H9 (cell line): ENCODE results near the gene LPCAT3. TPM values are rescaled to one million over a fixed set of nuclear protein-coding genes. Genes with fewer than 3 reads are reported as not detected.
A peak's percentile ranks its signal among the peaks of the same experiment; 100 is the strongest.

Experiments used
- DNase-seq: peaks from one replicate; pipeline ENCODE4 v3.0.0-alpha.2; 2017
- H2AFZ ChIP-seq: one replicate; pipeline ENCODE4 v1.6.1; 2013; ENCODE audit warnings: mild to moderate bottlenecking, low read length, control low read depth, moderate library complexity
- H2AK5ac ChIP-seq: 2 replicates; pipeline ENCODE4 v1.6.1; 2013; ENCODE audit warnings: low read length, control low read depth, mixed read lengths; ENCODE audit not compliant: insufficient read length
- H2BK120ac ChIP-seq: one replicate; pipeline ENCODE4 v1.6.1; 2013; ENCODE audit warnings: low read depth, mild to moderate bottlenecking, low read length, control low read depth, inconsistent platforms; ENCODE audit not compliant: poor library complexity, severe bottlenecking
- H2BK12ac ChIP-seq: 2 replicates; pipeline ENCODE4 v1.6.1; 2013; ENCODE audit warnings: low read length, control low read depth, mixed read lengths, low read depth; ENCODE audit not compliant: insufficient read length
- H2BK15ac ChIP-seq: 2 replicates; pipeline ENCODE4 v1.6.1; 2013; ENCODE audit warnings: low read depth, low read length, control low read depth
- H2BK20ac ChIP-seq: one replicate; pipeline ENCODE4 v1.6.1; 2013; ENCODE audit warnings: low read depth, mild to moderate bottlenecking, low read length, control low read depth, inconsistent platforms; ENCODE audit not compliant: poor library complexity, severe bottlenecking
- H2BK5ac ChIP-seq: 2 replicates; pipeline ENCODE4 v1.6.1; 2013; ENCODE audit warnings: low read length, control low read depth, mixed read lengths; ENCODE audit not compliant: insufficient read length
- H3K14ac ChIP-seq: 2 replicates; pipeline ENCODE4 v1.6.1; 2013; ENCODE audit warnings: low read length, control low read depth; ENCODE audit not compliant: insufficient read depth
- H3K18ac ChIP-seq: 2 replicates; pipeline ENCODE4 v1.6.1; 2013; ENCODE audit warnings: low read depth, mild to moderate bottlenecking, mixed read lengths, low read length, control low read depth; ENCODE audit not compliant: insufficient read length
- H3K23ac ChIP-seq: 2 replicates; pipeline ENCODE4 v1.6.1; 2013; ENCODE audit warnings: low read length, control low read depth, mixed read lengths, low read depth; ENCODE audit not compliant: insufficient read length
- H3K23me2 ChIP-seq: 2 replicates; pipeline ENCODE4 v1.6.1; 2013; ENCODE audit warnings: low read depth, mild to moderate bottlenecking, mixed read lengths, low read length, control low read depth; ENCODE audit not compliant: insufficient read length, poor library complexity, severe bottlenecking
- H3K27ac ChIP-seq: 2 replicates; pipeline ENCODE4 v1.5.1; 2013; ENCODE audit warnings: low read length, control low read depth, mixed read lengths, low read depth; ENCODE audit not compliant: insufficient read length
- H3K27me3 ChIP-seq: 2 replicates; pipeline ENCODE4 v1.6.1; 2013; ENCODE audit warnings: low read length, control low read depth, inconsistent platforms; ENCODE audit not compliant: insufficient read depth
- H3K4ac ChIP-seq: 2 replicates; pipeline ENCODE4 v1.6.1; 2013; ENCODE audit warnings: low read depth, mild to moderate bottlenecking, control low read depth, inconsistent platforms, low read length, moderate library complexity
- H3K4me1 ChIP-seq: 2 replicates; pipeline ENCODE4 v1.6.1; 2013; ENCODE audit warnings: low read length, control low read depth, inconsistent platforms; ENCODE audit not compliant: insufficient read depth
- H3K4me2 ChIP-seq: 2 replicates; pipeline ENCODE4 v1.6.1; 2013; ENCODE audit warnings: low read length, control low read depth, mixed read lengths; ENCODE audit not compliant: insufficient read length, insufficient read depth
- H3K56ac ChIP-seq: 2 replicates; pipeline ENCODE4 v1.6.1; 2013; ENCODE audit warnings: low read depth, mild to moderate bottlenecking, mixed read lengths, low read length, control low read depth; ENCODE audit not compliant: insufficient read length
- H3K79me1 ChIP-seq: 2 replicates; pipeline ENCODE4 v1.6.1; 2013; ENCODE audit warnings: low read depth, mild to moderate bottlenecking, moderate library complexity, low read length, control low read depth, inconsistent platforms; ENCODE audit not compliant: insufficient read depth, poor library complexity, severe bottlenecking
- H3K79me2 ChIP-seq: 2 replicates; pipeline ENCODE4 v1.6.1; 2013; ENCODE audit warnings: low read length, control low read depth, inconsistent platforms; ENCODE audit not compliant: insufficient read depth
- H3K9ac ChIP-seq: 2 replicates; pipeline ENCODE4 v1.6.1; 2013; ENCODE audit warnings: low read length, control low read depth, mixed read lengths; ENCODE audit not compliant: insufficient read length; ENCODE audit errors: extremely low read depth
- H3K9me3 ChIP-seq: one replicate; pipeline ENCODE4 v1.6.1; 2013; ENCODE audit warnings: low read depth, low read length, inconsistent platforms; ENCODE audit not compliant: control insufficient read depth
- H3T11ph ChIP-seq: one replicate; pipeline ENCODE4 v1.6.1; 2013; ENCODE audit warnings: mild to moderate bottlenecking, low read length, control low read depth, inconsistent platforms
- H4K20me1 ChIP-seq: one replicate; pipeline ENCODE4 v1.6.1; 2013; ENCODE audit not compliant: control insufficient read depth, insufficient read length, insufficient read depth
- H4K5ac ChIP-seq: 2 replicates; pipeline ENCODE4 v1.6.1; 2013; ENCODE audit warnings: low read depth, mild to moderate bottlenecking, mixed read lengths, low read length, control low read depth; ENCODE audit not compliant: insufficient read length
- H4K8ac ChIP-seq: replicated peaks from 2 replicates; pipeline ENCODE4 v1.6.1; 2013; ENCODE audit warnings: low read length, control low read depth, mixed read lengths, low read depth; ENCODE audit not compliant: insufficient read length
- H4K91ac ChIP-seq: 2 replicates; pipeline ENCODE4 v1.6.1; 2013; ENCODE audit warnings: low read depth, mild to moderate bottlenecking, moderate library complexity, mixed read lengths, low read length, control low read depth; ENCODE audit not compliant: insufficient read length
- H3K27ac Mint-ChIP-seq, 3 experiments: 2 replicates in 2 of 3; 3 replicates in 1 of 3; pipeline ENCODE4 v1.8.0; 2020 to 2021; ENCODE audit warnings: mixed read lengths in 3 of 3, mild to moderate bottlenecking in 1 of 3, moderate library complexity in 1 of 3
- H3K27me3 Mint-ChIP-seq: 2 replicates; pipeline ENCODE4 v1.8.0; 2021; ENCODE audit warnings: low read depth, mild to moderate bottlenecking, moderate library complexity, mixed read lengths
- H3K36me3 Mint-ChIP-seq, 3 experiments: 2 replicates in 2 of 3; 3 replicates in 1 of 3; pipeline ENCODE4 v1.8.0; 2020 to 2021; ENCODE audit warnings: low read depth in 3 of 3, mixed read lengths in 3 of 3; ENCODE audit not compliant: insufficient read depth in 1 of 3
- H3K4me1 Mint-ChIP-seq, 2 experiments: 2 replicates each; pipeline ENCODE4 v1.8.0; 2020; ENCODE audit warnings: mixed read lengths in 2 of 2
- H3K4me3 Mint-ChIP-seq, 2 experiments: 2 replicates in 1 of 2; 3 replicates in 1 of 2; pipeline ENCODE4 v1.8.0; 2020 to 2021; ENCODE audit warnings: mild to moderate bottlenecking in 2 of 2, mixed read lengths in 2 of 2, moderate library complexity in 1 of 2
- H3K9me3 Mint-ChIP-seq, 2 experiments: 2 replicates in 1 of 2; 3 replicates in 1 of 2; pipeline ENCODE4 v1.8.0; 2020; ENCODE audit warnings: mild to moderate bottlenecking in 2 of 2, mixed read lengths in 2 of 2, moderate library complexity in 1 of 2
- WGBS: extraction: QIAGEN DNeasy Blood & Tissue Kit; methylation state at CpG from one replicate; pipeline ENCODE4 v1.1.7; 2013; ENCODE audit warnings: missing lambda C conversion rate, low lambda C conversion rate, mixed read lengths; ENCODE audit not compliant: insufficient read length; ENCODE audit errors: extremely low coverage; 5-methylcytosine and 5-hydroxymethylcytosine counted together
- total RNA-seq: library from RNA; stranded (reverse); gene quantifications from 2 replicates; pipeline ENCODE4 v1.2.1, GENCODE V29; 2021
- TF ChIP-seq, protein P1 (sequence below): fragments of 200-600 bp; sonication (generic); conservative IDR thresholded peaks from 3 replicates; pipeline ENCODE4 v1.8.0; 2021; ENCODE audit warnings: antibody characterized with exemption, mild to moderate bottlenecking

LPCAT3 gene
- total RNA-seq, 1 experiment from 2014 or later: 47.7 TPM

DNA sequence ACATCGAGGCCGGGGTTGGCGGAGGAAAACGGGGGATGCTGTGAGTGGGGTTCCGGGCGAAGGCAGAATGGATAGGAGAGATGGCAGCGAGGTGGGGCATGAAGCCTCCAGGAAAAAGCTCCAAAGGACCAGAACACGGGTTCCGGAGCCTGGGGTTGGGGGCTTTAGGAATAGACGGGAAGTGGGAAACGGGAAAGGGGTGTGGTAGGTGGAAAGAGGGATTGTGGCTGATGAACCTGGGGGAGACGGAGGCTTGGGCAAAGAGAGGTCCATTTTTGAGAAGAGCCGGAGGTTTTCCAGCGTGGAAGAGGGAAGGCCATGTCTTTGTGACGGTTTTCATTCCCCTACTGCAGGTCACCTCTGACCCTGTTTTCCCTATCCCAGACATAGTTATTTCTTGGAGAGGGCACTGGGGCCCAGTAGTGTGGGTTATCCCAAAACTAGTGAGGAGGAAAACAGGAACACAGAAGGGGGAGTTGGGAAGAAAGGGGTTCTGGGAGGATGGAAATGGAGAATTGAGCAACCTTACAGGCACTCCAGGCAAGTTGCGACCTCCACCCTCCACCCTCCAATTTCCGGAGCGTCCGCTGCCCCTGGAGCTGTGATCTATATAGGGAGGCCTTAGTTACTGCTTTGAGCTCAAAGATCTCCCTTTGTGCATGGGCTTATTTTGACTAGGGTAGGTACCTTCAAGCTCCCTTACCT lies 89.4 kb downstream of the LPCAT3 start:
- Histone ChIP-seq H3K4me2 (peak overlapping the region; percentile 74), H2AFZ (no peak overlapping the region), H2BK20ac (no peak overlapping the region), H3K27me3 (no peaks in the 10 kb centered on the region), H3K79me2 (peaks cover 24% of the 10 kb centered on the region; the same call in 1 of the 2 replicates), H4K5ac (no peak overlapping the region), H3K27ac (no peak overlapping the region), H2BK5ac (no peak overlapping the region), H3K79me1 (no peaks in the 10 kb centered on the region), H2BK12ac (no peak overlapping the region), H4K20me1 (no peaks in the 10 kb centered on the region), H3K23ac (no peak overlapping the region), H4K8ac (no peak overlapping the region), H3K14ac (peak overlapping the region; percentile 11), H3K23me2 (peaks cover 30% of the 10 kb centered on the region), H3K4ac (no peak overlapping the region), H4K91ac (no peak overlapping the region), H3K18ac (no peak overlapping the region), H3K56ac (no peak overlapping the region), H2BK15ac (no peak overlapping the region), H3K9me3 (no peaks in the 10 kb centered on the region), H3K4me1 (peaks cover 3% of the 10 kb centered on the region; the same call in 1 of the 2 replicates), H2BK120ac (no peak overlapping the region), H3T11ph (no peak overlapping the region), H3K9ac (peak overlapping the region; percentile 60), H2AK5ac (no peak overlapping the region)
- WGBS: no CpG with 5 or more reads among the region's 19 CpGs
- peaks cover 0 to 2% of the 10 kb centered on the region in 2 experiments; a peak in 1 of 5 replicates for H3K9me3 Mint-ChIP-seq
- TF ChIP-seq, protein P1, sequence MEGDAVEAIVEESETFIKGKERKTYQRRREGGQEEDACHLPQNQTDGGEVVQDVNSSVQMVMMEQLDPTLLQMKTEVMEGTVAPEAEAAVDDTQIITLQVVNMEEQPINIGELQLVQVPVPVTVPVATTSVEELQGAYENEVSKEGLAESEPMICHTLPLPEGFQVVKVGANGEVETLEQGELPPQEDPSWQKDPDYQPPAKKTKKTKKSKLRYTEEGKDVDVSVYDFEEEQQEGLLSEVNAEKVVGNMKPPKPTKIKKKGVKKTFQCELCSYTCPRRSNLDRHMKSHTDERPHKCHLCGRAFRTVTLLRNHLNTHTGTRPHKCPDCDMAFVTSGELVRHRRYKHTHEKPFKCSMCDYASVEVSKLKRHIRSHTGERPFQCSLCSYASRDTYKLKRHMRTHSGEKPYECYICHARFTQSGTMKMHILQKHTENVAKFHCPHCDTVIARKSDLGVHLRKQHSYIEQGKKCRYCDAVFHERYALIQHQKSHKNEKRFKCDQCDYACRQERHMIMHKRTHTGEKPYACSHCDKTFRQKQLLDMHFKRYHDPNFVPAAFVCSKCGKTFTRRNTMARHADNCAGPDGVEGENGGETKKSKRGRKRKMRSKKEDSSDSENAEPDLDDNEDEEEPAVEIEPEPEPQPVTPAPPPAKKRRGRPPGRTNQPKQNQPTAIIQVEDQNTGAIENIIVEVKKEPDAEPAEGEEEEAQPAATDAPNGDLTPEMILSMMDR: no peak
- H3K36me3 Mint-ChIP-seq: peaks cover 11 to 39% (median 17%) of the 10 kb centered on the region in 3 experiments; a peak in 6 of 7 replicates
- peaks cover 57 to 61% of the 10 kb centered on the region in 2 experiments for H3K4me1 Mint-ChIP-seq
- no peak for DNase-seq
- H3K27me3 Mint-ChIP-seq: peaks cover 1% of the 10 kb centered on the region; the same call in 1 of the 2 replicates
- H3K4me3 Mint-ChIP-seq: peak overlapping the region; percentile 96 to 98
- peak overlapping the region; percentile 76 to 97 (median 93); a peak in 6 of 7 replicates for H3K27ac Mint-ChIP-seq
